HG02981 (cell line): ENCODE data around the gene KCTD8.
"Not testable (repeated sequence)": the region's sequence is repeated elsewhere in the genome, so short reads cannot be mapped to it uniquely, and the experiment has no call there.

Experiments used
- ATAC-seq: cut with Tn5 transposase; IDR thresholded peaks from one replicate; pipeline ENCODE4 v1.9.1; 2021; ENCODE audit warnings: mild to moderate bottlenecking, moderate library complexity; ENCODE audit not compliant: unreplicated experiment

KCTD8 gene

GRCh38 chr4:44342800-44343199 is 105.8 kb downstream of the KCTD8 start:
- no peak for ATAC-seq

GRCh38 chr4:44326741-44327140 is 121.9 kb downstream of the KCTD8 start:
- ATAC-seq, result no peak

- no peak for ATAC-seq
Observed at GRCh38 chr4:44320833-44321232, 127.8 kb downstream of the KCTD8 start.

- no peak for ATAC-seq
Observed at GRCh38 chr4:44319129-44319528, 129.5 kb downstream of the KCTD8 start.

GRCh38 chr4:44313702-44314101 is 134.9 kb downstream of the KCTD8 start:
- ATAC-seq, result no peak

GRCh38 chr4:44287505-44287904 is 161.1 kb downstream of the KCTD8 start:
- ATAC-seq, result no peak

GRCh38 chr4:44279469-44279868 is 169.1 kb downstream of the KCTD8 start:
- ATAC-seq, result no peak

- ATAC-seq, result no peak
Observed at GRCh38 chr4:44279066-44279465, 169.5 kb downstream of the KCTD8 start.

GRCh38 chr4:44257461-44257860 is 191.1 kb downstream of the KCTD8 start:
- no peak for ATAC-seq

GRCh38 chr4:44256414-44256813 is 192.2 kb downstream of the KCTD8 start:
- ATAC-seq, result no peak

GRCh38 chr4:44237643-44238042 is 211.0 kb downstream of the KCTD8 start:
- ATAC-seq, result no peak

- no peak for ATAC-seq
Observed at GRCh38 chr4:44235897-44236296, 212.7 kb downstream of the KCTD8 start.

GRCh38 chr4:44232262-44232661 is 216.3 kb downstream of the KCTD8 start:
- no peak for ATAC-seq

- no peak for ATAC-seq
Observed at GRCh38 chr4:44231006-44231405, 217.6 kb downstream of the KCTD8 start.

GRCh38 chr4:44228326-44228725 is 220.3 kb downstream of the KCTD8 start:
- ATAC-seq, result no peak

- ATAC-seq, result no peak
Observed at GRCh38 chr4:44221407-44221806, 227.2 kb downstream of the KCTD8 start.

- no peak for ATAC-seq
Observed at GRCh38 chr4:44210750-44211149, 237.9 kb downstream of the KCTD8 start.

- ATAC-seq, result no peak
Observed at GRCh38 chr4:44196796-44197195, 251.8 kb downstream of the KCTD8 start.

GRCh38 chr4:44194365-44194764 is 254.2 kb downstream of the KCTD8 start:
- ATAC-seq, result no peak

- ATAC-seq, result no peak
Observed at GRCh38 chr4:44186850-44187246, 261.8 kb downstream of the KCTD8 start.

- ATAC-seq, result no peak
Observed at GRCh38 chr4:44186096-44186849, 262.3 kb downstream of the KCTD8 start.

- not testable (repeated sequence) for ATAC-seq
Observed at GRCh38 chr4:44181491-44182349, 266.9 kb downstream of the KCTD8 start.
